NOMO-1 (cell line): ENCODE data around the gene ZNF283.
"Not testable (repeated sequence)": the region's sequence is repeated elsewhere in the genome, so short reads cannot be mapped to it uniquely, and the experiment has no call there.

Experiments
- DNase-seq, 2 experiments: peaks; one replicate each; lab custom pipeline; 2025; ENCODE audit not compliant: unreplicated experiment in 2 of 2; lab: John Stamatoyannopoulos, UW

ZNF283 gene

DNA sequence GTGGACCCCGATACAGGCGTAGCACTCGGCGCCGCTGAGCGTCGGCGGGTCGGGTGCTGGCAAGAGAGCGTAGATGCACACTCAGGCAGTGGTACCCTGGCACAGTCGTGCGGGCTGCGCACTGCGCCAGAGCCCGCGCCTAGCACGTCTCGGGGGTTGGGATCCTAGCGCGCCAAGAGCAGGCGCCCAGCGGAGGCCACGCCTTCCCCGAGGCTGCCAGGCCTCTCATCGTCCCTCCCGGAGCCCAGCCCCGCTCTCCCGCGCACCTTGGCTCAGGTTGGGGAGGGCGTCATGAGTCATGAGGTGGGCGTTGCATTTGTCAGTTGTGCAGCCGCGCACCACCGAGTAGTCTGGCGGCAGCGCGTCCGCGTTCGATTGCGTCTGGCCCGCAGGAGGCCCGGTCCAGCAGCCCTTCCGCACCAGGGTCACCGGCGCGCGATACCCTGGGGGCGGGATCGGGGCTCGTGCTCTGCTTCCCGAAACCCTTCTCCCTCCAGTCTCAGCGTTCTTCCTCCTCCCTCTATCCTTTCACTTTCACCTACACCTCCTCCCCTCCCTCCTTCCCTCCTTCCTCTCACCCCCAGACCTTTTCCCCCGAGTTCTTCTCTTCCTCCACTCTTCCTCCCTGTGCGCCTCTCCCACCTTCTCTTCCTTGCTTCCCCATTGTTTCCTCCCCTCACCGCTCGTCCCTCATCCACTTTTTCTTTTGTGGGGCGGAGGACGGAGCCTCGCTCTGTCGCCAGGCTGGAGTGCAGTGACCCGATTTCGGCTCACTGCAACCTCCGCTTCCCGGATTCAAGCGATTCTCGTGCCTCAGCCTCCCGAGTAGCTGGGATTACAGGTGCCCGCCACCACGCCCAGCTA, 28.3 kb upstream of the ZNF283 start:
- DNase-seq: no peak

DNA sequence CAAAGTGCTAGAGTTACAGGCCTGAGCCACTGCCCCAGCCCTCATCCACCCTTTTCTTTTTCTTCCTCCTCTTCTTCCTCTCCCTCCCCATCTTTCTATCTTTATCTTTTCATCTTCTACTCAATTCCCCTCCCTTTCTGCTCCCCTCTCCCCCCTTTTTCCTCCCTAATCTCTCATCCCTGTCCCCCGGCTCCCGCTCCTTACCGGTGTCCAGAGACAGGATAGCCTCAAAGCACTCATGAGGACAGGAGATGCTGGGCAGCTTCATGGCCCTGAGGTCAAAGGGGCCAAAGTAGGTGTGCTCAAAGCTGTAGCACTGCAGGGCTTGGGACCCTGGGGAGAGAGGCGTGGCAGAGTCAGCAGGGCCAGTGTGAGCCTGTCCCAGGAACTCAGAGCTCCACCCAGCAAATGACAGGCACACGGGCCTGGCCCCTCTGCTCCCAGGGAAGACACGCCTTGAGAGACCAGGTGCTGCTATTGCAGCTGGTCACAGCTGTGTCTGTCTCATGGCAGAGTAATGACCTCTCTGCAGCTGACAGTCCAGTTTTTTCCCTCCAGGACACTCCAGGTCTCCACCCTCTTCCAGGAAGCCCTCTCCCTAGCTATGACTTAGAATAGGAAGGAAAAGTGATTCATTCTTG, 27.5 kb upstream of the ZNF283 start:
- no peak for DNase-seq

DNA sequence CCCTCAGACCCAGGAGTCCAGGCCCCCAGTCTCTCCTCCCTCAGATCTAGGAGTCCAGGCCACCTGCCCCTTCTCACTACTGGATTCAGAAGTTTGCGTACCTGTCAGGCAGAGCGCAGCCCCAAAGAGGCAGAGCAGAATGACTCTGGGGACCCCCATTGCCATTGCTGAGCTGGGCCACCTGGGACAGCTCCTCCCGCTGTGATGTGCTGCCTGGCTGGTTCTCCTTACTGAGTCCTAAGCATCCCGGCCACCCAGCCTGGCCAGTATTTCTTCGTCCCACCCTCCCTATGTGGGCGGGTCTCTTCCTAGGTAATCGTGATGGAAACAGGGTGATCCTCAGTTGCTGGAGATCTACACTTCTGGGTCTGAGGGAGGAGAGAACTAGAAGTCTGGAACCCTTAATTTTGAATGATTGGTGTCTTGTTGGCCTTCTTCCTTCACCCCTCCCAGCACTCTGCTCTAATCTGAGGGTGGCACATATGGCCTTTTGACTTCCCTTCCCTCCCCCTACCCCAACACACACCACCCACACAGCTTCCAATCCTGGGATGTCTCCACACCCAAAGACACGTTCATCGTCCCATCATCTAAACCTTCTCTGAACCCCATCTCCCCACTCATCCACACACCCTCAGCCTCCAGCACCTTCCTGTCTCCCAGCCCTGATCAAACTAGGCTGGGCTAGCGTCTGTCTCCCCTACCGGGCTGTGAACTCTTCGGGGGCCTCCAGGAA, 24.7 kb upstream of the ZNF283 start, which contains the start of gene LYPD5:
Gene LYPD5, minus strand, starts transcription at position 232 of the 736 bp plus-strand sequence. Its CDS starts 67 bp downstream, at position 165.
- DNase-seq: no peak

DNA sequence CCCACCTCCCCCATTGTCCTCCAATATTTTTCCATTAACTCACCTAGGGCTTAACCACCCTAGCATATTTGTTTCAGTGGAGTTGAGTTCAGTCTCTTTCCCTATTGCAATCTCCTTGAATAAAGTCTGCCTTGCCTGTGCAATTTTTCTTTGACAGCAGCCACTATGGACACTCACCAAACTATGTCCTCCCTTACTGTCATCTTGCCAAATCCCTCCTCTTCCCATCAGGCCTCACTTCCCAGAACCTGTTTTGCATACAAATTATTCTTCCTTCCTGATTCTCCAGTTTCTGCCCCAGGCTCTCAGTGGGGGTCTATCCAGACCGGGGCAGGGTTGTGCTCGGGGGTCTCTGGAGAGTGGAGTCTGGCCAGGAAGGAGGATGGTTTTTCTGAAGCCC, 22.7 kb upstream of the ZNF283 start:
- DNase-seq: no peak

DNA sequence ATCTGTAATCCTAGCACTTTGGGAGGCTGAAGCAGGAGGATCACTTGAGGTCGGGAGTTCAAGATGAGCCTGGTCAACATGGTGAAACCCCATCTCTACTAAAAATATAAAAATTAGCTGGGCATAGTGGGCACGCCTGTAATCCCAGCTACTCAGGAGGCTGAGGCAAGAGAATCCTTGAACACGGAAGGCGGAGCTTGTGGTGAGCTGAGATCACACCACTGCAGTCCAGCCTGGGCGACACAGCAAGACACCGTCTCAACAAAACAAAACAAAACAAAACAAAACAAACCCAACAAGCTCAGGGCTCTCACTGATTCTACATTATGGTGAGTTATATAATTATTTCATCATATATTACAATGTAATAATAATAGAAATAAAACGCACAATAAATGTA, 20.7 kb upstream of the ZNF283 start:
- not testable (repeated sequence) for DNase-seq

DNA sequence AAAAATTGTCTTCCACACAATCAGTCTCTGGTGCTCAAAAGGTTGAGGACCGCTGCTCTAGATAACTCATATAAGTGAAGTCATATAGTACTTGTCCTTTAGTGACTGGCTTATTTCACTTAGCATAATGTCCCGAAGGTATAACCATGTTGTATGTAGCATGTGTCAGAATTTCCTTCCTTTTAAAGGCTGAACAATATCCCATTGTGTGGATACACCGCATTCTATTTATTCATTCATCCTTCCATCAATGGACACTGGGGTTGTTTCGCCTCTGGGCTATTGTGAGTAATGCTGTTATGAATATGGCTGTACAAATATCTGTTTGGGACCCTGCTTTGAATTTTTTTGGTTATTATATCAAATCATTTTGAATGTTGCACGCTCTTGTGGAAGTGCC, 20.3 kb upstream of the ZNF283 start:
- no peak for DNase-seq

DNA sequence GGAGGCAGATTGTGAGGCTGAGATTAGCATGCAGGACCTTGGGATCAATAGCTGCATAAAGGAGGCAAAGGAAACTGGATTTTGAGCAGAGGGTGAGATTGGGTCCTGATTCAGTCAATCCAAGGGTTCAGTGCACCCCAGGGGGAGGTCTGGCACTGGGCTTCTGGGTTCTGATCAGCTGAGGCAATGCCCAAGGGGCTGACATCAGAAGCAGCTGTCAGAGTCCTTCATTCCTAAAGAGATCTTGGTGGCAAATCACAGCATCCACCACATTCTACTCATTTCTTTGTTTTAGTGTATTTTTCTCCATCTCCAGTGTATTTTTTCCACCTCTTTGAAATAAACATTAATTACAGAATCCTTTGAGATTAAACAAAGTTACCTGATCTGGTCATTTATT, 19.5 kb upstream of the ZNF283 start:
- no peak for DNase-seq

DNA sequence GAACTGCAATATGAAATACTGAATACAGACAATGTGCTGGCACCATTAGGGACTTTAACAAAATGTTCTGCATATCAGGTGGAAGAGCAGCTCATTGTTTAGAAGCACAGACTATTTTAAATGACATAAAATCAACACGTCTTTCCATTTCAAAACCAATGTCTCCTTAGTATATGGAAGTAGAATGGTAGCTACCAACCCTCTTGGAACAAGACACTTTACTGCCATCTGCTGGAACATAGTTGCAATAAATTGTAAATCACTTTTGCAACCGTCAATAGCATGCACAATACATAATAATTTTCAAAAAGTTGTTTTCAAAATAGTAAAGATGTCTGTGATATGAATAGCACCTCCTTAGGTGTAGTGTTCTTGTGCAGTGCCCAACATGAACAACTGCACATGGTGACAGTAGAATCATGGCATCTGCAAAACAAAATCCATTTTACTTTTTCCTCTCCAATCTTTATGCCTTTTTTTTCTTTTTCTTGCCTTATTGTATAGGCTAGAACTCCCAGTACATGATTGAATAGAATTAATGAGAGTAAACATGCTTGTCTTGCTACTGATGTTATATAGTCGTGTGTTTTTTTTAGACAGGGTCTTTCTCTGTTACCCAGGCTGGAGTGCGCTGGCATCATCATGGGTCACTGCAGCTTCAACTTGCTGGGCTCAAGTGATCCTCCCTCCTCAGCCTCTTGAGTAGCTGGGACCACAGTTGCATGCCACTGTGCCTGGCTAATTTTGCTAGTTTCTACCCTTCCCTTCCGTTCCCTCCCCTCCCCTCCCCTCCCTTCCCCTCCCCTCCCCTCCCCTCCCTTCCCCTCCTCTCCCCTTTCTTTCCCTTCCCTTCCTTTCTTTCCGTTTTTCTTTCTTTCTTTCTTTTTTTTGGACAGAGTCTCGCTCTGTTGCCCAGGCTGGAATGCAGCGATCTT, 17.1 kb upstream of the ZNF283 start:
- DNase-seq: peak; percentile 39 to 76

DNA sequence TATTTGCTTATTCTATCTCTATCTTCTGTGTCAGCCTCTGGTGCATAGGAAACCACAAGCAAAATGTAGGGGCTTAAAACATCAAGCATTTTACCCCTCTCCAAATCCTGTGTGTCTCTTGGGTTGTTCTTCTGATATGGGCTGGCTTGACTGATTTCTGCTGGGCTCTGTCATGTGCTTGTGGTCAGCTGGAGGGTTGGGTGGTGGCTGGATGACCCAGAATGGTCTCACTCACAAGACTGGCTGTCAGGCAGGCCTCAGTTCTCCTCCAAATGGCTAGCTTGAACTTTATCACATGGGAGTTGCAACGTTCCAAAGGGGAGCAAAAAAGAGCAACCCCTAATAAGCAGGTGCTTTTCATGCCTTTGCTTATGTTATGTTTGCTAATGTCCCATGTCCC, 15.3 kb upstream of the ZNF283 start:
- DNase-seq: no peak

DNA sequence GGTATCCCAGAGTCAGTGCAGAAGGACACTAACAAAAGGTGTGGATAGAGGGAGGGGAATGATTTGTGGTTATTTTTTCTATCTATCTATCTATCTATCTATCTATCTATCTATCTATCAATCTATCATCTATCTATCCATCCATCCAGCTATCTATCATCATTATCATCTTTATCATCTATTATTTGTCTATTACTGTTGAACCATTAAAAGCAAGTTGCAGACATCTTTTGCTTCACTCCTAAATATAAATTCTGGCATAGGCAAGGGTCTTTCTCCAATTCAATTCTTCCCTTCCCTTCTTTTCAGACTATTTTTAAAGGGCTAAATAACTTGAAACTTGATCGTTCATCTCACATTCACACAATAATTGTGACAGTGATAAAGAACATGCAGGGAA, 14.9 kb upstream of the ZNF283 start:
- no peak for DNase-seq

DNA sequence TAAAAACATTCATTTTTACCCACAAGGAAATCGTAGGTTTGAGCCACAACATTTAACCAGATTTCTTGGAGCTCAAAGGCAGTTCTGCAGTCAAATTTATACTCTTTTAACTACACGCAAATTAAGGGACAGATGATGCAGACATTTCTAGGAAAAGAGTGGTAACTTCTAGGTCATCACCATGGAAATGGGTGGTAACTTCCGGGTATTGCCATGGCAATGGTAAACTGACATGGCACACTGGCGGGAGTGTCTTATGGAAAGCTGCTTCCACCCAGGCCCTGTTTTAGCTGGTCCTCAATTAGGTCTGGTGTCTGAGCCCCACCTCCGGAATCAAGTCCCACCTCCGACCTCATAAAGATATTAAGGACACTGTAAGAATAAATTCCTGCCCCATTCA, 14.4 kb upstream of the ZNF283 start:
- DNase-seq: no peak

DNA sequence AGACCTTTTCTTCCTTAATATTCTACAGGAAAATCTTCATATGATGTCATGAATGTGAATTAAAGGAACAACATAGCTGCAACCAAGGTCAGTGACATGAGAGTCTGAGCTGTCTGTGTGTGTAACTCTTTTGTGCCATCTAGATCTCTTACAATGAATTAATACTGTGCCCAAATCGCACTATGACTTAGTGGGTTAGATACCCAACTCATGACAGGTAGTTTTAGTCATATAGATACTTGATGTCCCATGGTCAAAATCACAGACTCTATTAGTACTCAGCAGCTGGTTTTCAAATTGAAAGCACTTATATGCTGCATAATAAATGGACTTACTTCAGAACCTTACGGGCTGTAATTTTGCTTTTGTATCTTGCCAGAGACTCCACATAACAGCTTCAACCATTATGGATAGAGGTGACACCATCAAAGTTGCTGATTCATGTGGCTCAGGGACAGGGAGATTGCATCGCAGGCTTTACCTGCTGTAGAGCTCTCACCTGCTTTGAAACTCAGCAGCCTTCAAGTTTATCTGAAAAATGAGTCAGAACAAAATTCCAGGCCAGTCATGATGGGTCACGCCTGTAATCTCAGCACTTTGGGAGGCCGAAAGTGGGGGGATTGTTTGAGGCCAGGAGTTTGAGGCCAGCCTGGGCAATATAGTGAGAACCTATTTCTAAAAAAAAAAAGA, 12.3 kb upstream of the ZNF283 start:
- DNase-seq: no peak

DNA sequence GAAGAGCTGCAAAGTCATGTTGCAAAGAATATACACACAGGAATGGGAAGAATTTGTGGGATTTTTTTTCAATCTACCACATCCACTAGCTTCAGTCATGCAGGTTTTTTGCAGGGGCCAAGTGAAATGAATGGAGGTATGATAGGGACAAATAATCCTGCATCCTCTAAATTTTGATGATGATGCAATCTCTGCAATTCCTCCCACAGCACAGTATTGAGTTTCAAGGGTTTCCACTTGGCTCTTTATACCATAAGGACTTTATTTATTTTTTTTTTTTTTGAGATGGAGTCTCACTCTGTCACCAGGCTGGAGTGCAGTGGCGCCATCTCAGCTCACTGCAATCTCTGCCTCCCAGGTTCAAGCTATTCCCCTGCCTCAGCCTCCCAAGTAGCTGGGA, 9.7 kb upstream of the ZNF283 start:
- DNase-seq: not testable (repeated sequence)

DNA sequence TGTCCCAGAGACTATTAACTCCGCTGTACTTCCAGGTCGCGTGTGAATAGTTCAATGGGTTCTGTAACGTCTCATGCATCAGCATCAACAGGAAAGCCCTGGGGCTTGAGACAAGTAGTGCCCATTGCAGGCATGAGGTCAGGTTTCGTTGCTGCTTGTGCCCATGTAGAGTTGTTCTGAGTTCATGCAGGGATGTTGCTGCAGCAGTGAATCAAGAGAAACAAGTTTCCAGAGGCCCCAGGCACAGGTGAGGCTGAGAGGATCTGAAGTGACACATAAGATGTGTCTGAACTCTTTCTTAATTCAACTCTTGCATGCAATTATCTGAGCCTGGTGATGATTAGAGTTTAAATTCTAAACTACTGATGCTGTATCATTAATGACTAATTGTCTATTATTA, 8.6 kb upstream of the ZNF283 start:
- DNase-seq: no peak

DNA sequence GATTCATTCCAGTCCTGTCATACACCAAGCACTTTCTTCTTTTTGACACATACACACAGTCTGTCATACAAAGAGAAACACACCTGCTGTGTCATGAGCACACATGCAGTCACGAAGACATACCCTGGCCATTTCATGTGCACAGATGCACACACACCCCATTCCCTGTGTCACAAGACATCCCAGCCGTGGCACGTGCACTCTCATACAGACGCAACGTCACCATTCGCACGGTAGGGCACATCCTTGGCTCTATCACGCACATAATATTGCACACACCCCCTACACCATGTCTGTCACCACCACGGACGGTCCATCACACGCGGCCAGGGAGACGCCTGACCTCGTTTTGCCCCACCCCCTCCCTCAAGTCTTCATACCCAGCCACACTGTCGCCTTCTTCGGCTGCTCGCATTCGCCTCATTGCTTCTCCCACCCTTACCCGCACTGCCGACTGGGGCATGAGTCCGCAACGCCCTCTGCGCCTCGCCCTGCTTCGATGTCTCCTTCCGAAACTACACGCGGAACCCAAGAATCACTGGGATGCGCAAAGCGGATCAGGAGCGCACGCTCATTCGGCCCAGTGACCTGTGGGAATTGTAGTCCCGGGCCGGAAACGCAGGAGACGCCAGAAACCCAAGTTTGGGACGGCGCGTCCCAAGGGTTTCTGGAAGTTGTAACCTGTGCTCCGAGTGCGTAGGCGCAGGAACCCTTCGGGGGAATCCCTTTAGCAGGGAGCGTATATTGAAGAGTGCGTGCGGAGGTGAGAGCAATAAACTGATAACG, 6.8 kb upstream of the ZNF283 start:
- DNase-seq: no peak

DNA sequence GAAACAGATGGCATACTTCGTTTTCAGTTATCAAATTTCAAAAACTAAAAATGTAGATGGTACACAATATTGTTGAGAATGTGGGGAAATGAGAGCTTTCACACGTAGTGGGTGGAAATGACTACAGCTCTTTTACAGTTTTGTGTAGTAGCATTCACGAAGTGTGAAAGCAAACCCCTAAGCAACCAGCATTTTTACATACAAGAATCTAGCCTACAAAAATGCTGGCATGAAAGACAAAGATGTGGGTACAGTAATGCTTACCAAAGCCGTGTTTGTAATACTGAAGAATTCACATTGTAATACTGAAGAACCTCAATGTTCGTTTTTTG, 6.3 kb upstream of the ZNF283 start:
- no peak for DNase-seq

DNA sequence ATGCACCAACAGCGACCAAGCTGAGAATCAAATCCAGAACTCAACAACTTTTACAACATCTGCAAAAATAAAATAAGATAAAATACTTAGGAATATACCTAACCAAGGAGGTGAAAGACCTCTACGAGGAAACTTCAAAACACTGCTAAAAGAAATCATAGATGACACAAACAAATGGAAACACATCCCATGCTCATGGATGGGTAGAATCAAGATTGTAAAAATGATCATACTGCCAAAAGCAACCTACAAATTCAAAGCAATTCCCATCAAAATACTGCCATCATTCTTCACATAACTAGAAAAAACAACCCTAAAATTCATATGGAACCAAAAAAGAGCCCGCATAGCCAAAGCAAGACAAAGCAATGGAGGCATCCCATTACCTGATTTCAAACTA, 3.3 kb upstream of the ZNF283 start:
- DNase-seq: not testable (repeated sequence)

DNA sequence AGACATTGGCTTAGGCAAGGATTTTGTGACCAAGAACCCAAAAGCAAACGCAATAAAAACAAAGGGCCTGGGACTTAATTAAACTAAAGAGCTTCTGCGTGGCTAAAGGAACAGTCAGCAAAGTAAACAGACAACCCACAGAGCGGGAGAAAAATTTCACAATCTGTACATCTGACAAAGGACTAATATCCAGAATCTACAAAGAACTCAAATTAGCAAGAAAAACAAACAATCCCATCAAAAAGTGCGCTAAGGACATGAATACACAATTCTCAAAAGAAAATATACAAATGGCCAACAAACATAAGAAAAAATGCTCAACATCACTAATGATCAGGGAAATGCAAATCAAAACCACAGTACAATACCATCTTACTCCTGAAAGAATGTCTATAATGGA, 2.5 kb upstream of the ZNF283 start:
- DNase-seq: not testable (repeated sequence)

DNA sequence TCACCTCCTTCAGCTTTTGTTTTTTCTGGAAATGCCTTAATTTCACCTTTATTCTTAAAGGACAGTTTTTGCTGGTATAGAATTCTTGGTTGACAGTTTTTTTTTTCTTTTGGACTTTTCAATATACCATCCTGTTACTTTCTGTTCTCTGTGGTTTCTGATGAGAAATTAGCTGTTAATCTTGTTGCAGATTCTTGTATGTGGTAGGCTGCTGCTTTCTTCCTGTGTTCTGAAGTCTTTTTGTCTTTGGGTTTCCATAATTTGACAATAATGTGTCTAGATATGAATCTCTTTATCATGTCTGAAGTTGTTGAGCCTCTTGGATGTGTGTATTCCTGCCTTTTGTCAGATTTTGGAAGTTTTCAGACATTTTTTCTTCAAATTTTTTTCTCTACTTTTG, 12.0 kb downstream of the ZNF283 start:
- DNase-seq: no peak
